Muscle layer of duodenum (tissue), 2 donors: ENCODE results near the gene SLC4A3.

Experiments used
- H3K27ac ChIP-seq: one replicate; pipeline ENCODE4 v1.7.0; 2013; ENCODE audit warnings: mild to moderate bottlenecking, low read length
- H3K27me3 ChIP-seq: one replicate; pipeline ENCODE4 v1.7.0; 2013; ENCODE audit warnings: low read depth, mild to moderate bottlenecking, control low read depth, low read length
- H3K36me3 ChIP-seq, 2 donors: one replicate each; pipeline ENCODE4 v1.7.0; 2013; ENCODE audit warnings: low read length in 2 of 2, control low read depth in 1 of 2, mild to moderate bottlenecking in 1 of 2; ENCODE audit not compliant: insufficient read depth in 2 of 2, control insufficient read depth in 1 of 2
- H3K4me1 ChIP-seq, 2 donors: one replicate each; pipeline ENCODE4 v1.7.0; 2013; ENCODE audit warnings: low read length in 2 of 2, mild to moderate bottlenecking in 2 of 2, control low read depth in 1 of 2, moderate library complexity in 1 of 2; ENCODE audit not compliant: insufficient read depth in 2 of 2, control insufficient read depth in 1 of 2
- H3K4me3 ChIP-seq, 2 donors: one replicate each; pipeline ENCODE4 v1.7.0; 2013; ENCODE audit warnings: low read length in 2 of 2, low read depth in 1 of 2, mild to moderate bottlenecking in 1 of 2
- H3K9me3 ChIP-seq, 2 donors: one replicate each; pipeline ENCODE4 v1.7.0; 2013; ENCODE audit warnings: low read length in 2 of 2, control low read depth in 1 of 2, mild to moderate bottlenecking in 1 of 2; ENCODE audit not compliant: control insufficient read depth in 1 of 2
- donor health status: healthy.

The SLC4A3 gene

DNA sequence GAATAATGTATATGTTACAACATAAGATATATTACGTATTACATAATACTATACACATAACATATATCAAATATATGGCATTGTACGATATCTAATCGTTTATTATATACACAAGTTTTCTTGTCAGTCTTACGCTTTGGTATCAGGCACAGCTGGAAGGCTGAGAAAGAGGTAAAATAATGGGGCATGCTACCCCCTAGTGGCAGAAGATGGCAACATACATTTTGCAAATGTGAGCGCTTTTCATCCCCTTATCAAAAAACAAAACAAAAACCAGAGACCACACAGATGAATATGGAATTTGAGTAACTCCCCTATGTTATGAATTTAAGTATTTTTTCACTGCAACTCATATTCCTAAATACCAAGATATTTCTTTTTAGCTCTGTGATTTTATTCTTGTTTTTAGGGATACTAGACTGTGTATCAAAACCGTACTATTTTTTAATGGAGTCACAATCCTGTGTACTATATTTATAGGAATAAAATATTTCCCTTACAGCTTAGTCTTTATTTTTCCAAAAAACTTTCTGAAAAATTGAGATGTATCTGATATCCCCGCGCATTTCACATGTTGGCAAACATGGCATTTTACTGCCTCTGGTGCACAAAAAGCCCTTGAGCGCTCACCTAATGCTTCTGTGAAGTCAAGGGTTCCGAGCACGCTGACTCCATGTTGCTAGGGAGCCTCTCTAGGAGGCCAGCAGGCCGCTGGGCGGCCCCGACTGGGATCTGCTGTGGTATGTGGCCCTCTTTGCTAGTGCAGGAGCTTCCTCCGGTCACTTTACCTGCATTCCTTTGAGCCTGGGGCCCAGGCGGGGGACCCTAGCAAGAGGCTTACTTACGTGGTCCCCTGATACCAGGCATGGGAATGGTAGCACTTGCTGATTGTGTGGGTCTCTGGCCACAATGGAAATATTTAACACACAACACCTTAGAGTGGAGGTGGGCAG, 62.5 kb downstream of the SLC4A3 start:
- Histone ChIP-seq H3K4me1 (peaks cover 0 to 5% of the 10 kb centered on the region in 2 donors), H3K9me3 (no peaks in the 10 kb centered on the region), H3K27ac (no peak overlapping the region), H3K4me3 (no peak overlapping the region), H3K27me3 (no peaks in the 10 kb centered on the region), H3K36me3 (no peaks in the 10 kb centered on the region)

- Histone ChIP-seq H3K9me3 (peaks cover 0 to 4% of the 10 kb centered on the region in 2 donors), H3K4me1 (peaks cover 0 to 5% of the 10 kb centered on the region in 2 donors), H3K27ac (no peak overlapping the region), H3K36me3 (no peaks in the 10 kb centered on the region), H3K4me3 (no peak overlapping the region), H3K27me3 (no peaks in the 10 kb centered on the region)
Observed at GRCh38 chr2:219691571-219691970, 64.1 kb downstream of the SLC4A3 start.
